WTC11 (cell line): Measurements from ENCODE around the gene ZNF627.

ENCODE experiments used
- CREB1 ChIP-seq: sonication (generic); formaldehyde crosslinking; IDR thresholded peaks from 2 replicates; pipeline ENCODE4 v1.8.0; 2023; ENCODE audit warnings: mild to moderate bottlenecking, missing genetic modification reagents
- FOXJ3 ChIP-seq: sonication (generic); formaldehyde crosslinking; IDR thresholded peaks from 2 replicates; pipeline ENCODE4 v1.9.0; 2021; ENCODE audit warnings: missing genetic modification reagents, mild to moderate bottlenecking, borderline replicate concordance
- JUN ChIP-seq: sonication (generic); formaldehyde crosslinking; IDR thresholded peaks from 2 replicates; pipeline ENCODE4 v1.8.0; 2023; ENCODE audit warnings: mild to moderate bottlenecking, missing genetic modification reagents
- TEAD4 ChIP-seq: sonication (generic); formaldehyde crosslinking; IDR thresholded peaks from 2 replicates; pipeline ENCODE4 v1.8.0; 2022; ENCODE audit warnings: mild to moderate bottlenecking, missing genetic modification reagents
- TP53 ChIP-seq: sonication (generic); formaldehyde crosslinking; IDR thresholded peaks from 2 replicates; pipeline ENCODE4 v1.8.1; 2023; ENCODE audit warnings: mild to moderate bottlenecking, missing genetic modification reagents
- ZNF232 ChIP-seq: sonication (generic); formaldehyde crosslinking; IDR thresholded peaks from 2 replicates; pipeline ENCODE4 v1.8.0; 2022; ENCODE audit warnings: mild to moderate bottlenecking, missing genetic modification reagents
- TF ChIP-seq, protein P1 (sequence below): sonication (generic); formaldehyde crosslinking; IDR thresholded peaks from 2 replicates; pipeline ENCODE4 v1.8.0; 2022; ENCODE audit warnings: mild to moderate bottlenecking, missing genetic modification reagents
- TF ChIP-seq, protein P2 (sequence below): sonication (generic); formaldehyde crosslinking; IDR thresholded peaks from 2 replicates; pipeline ENCODE4 v1.8.1; 2022; ENCODE audit warnings: low read depth, missing genetic modification reagents, borderline replicate concordance
- TF ChIP-seq, protein P3 (sequence below): fragments of 200-600 bp; IDR thresholded peaks from 2 replicates; pipeline ENCODE4 v1.8.0; 2022; ENCODE audit warnings: antibody characterized with exemption
- TF ChIP-seq, protein P4 (sequence below): sonication (generic); formaldehyde crosslinking; IDR thresholded peaks from 2 replicates; pipeline ENCODE4 v1.8.0; 2022; ENCODE audit warnings: mild to moderate bottlenecking, missing genetic modification reagents
- TF ChIP-seq, protein P5 (sequence below): sonication (generic); formaldehyde crosslinking; IDR thresholded peaks from 2 replicates; pipeline ENCODE4 v1.8.1; 2023; ENCODE audit warnings: mild to moderate bottlenecking, missing genetic modification reagents, moderate library complexity

DNA sequence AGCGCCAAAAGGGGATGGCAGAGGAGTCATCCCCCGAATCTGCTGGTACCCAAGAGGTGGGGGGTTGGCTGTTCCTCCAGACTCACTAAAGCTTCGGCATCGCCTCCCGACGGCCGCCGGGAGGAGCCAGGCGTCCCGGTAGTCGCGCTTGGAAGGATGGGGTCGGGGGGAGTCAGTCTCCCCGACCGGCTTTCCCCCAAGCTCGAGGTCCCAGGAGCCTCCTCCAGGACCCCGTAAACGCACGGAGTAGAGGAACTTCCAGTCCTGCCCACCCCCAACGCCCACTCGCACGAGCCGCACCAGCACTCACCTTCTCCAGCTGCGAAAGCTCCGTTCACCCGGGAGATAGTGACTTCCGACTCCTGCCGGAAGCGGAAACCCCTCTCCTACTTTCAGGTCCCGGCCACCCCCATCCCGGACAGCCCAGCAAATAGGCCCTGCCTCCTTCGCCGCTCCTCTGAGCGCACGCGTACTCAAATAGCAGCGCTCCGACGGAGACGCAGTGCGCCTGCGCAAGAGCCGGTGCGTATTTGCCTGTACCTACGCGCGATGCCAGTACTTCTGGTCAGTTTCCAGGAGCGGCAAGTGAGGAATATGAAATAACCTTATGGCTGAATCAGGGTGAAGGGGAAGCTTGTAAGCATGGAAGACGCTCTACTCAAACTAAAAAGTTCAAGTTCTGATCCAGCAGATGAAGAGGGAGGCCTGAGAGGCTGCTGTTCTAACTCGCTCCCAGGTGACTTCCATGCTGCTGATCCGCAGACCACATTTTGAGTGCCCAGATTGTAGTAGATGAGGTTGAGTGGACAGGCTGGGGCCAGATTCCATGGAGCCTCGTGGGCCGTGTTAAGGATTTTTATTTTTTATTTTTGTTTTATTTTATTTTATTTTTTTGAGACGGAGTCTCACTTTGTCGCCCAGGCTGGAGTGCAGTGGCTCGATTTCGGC, 38.1 kb upstream of the ZNF627 start, which contains the start of gene ELOF1:
- no peak for TF ChIP-seq FOXJ3 (CRISPR knock-in tag)
- TF ChIP-seq JUN (CRISPR knock-in tag) = no peak
- TF ChIP-seq, protein P1, sequence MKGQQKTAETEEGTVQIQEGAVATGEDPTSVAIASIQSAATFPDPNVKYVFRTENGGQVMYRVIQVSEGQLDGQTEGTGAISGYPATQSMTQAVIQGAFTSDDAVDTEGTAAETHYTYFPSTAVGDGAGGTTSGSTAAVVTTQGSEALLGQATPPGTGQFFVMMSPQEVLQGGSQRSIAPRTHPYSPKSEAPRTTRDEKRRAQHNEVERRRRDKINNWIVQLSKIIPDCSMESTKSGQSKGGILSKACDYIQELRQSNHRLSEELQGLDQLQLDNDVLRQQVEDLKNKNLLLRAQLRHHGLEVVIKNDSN (CRISPR knock-in tag) = no peak
- TF ChIP-seq, protein P2, sequence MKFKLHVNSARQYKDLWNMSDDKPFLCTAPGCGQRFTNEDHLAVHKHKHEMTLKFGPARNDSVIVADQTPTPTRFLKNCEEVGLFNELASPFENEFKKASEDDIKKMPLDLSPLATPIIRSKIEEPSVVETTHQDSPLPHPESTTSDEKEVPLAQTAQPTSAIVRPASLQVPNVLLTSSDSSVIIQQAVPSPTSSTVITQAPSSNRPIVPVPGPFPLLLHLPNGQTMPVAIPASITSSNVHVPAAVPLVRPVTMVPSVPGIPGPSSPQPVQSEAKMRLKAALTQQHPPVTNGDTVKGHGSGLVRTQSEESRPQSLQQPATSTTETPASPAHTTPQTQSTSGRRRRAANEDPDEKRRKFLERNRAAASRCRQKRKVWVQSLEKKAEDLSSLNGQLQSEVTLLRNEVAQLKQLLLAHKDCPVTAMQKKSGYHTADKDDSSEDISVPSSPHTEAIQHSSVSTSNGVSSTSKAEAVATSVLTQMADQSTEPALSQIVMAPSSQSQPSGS = no peak
- TF ChIP-seq, protein P3, sequence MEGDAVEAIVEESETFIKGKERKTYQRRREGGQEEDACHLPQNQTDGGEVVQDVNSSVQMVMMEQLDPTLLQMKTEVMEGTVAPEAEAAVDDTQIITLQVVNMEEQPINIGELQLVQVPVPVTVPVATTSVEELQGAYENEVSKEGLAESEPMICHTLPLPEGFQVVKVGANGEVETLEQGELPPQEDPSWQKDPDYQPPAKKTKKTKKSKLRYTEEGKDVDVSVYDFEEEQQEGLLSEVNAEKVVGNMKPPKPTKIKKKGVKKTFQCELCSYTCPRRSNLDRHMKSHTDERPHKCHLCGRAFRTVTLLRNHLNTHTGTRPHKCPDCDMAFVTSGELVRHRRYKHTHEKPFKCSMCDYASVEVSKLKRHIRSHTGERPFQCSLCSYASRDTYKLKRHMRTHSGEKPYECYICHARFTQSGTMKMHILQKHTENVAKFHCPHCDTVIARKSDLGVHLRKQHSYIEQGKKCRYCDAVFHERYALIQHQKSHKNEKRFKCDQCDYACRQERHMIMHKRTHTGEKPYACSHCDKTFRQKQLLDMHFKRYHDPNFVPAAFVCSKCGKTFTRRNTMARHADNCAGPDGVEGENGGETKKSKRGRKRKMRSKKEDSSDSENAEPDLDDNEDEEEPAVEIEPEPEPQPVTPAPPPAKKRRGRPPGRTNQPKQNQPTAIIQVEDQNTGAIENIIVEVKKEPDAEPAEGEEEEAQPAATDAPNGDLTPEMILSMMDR = no peak
- TF ChIP-seq CREB1 (CRISPR knock-in tag) = no peak
- TF ChIP-seq ZNF232 (CRISPR knock-in tag) = no peak
- TF ChIP-seq, protein P4, sequence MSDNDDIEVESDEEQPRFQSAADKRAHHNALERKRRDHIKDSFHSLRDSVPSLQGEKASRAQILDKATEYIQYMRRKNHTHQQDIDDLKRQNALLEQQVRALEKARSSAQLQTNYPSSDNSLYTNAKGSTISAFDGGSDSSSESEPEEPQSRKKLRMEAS (CRISPR knock-in tag) = peak; percentile 65; the same call in 1 of the 2 replicates
- no peak for TF ChIP-seq TEAD4 (CRISPR knock-in tag)
- TF ChIP-seq TP53 (CRISPR knock-in tag) = no peak
- TF ChIP-seq, protein P5, sequence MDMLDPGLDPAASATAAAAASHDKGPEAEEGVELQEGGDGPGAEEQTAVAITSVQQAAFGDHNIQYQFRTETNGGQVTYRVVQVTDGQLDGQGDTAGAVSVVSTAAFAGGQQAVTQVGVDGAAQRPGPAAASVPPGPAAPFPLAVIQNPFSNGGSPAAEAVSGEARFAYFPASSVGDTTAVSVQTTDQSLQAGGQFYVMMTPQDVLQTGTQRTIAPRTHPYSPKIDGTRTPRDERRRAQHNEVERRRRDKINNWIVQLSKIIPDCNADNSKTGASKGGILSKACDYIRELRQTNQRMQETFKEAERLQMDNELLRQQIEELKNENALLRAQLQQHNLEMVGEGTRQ = no peak
